DMS53 (cell line): ENCODE results near the gene ACMSD.

Source experiments
- DNase-seq: peaks from one replicate; lab custom pipeline; 2025; lab: John Stamatoyannopoulos, UW

Gene ACMSD

DNA sequence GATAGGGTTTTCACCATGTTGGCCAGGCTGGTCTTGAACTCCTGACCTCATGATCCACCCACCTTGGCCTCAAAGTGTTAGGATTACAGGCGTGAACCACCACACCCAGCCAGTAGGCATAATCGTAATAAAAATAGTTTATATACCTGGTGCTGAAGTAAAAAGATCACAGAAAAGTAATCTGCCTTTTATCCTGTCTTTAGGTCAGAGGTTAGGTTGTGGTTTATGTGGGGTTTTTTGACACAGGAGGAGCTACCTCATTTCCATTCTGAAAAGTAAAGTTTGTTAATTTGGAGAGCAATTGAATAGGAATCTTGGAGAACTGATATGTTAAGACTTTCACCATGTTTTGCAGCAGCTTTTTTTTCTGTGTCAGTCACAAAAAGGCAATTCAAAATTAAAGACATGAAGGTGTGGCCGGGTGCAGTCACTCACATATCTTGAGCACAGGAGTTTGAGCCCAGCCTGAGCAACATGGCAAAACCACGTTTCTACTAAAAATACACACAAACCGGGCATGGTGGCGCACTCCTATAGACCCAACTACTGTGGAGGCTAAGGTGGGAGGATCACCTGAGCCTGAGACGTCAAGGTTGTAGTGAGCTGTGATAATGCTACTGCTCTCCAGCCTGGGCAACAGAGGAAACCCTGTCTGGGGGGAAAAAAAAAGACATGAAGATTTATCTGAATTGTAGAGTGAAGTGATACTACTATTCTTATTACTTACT is 111.7 kb downstream of the ACMSD start:
- DNase-seq, result no peak

DNA sequence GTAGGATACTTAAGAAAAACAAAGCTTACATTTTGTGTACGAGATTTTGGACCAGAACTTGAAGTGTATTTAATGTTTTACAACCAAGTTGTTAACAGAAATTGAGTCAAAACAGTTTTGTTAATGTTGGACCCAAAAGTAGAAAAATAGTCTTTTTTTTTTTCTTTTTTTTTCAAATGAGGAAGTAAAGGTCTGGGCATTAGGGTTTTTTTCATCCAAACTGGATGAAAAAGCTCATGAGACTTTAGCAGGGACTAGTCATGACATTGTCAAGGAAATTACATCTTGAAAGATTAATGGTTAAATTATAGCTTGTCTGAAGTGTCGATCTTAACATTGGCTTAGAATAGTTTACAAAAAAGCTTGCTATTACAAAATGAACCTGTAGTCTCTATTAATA is 112.5 kb downstream of the ACMSD start:
- no peak for DNase-seq
